Skeletal muscle satellite cell (primary cell): ENCODE data around the gene BACE1-AS.
"Not testable (repeated sequence)": the region's sequence is repeated elsewhere in the genome, so short reads cannot be mapped to it uniquely, and the experiment has no call there.

Experiments
- H3K27me3 ChIP-seq: 2 replicates; pipeline ENCODE4 v1.7.0; 2013; ENCODE audit warnings: low read length; ENCODE audit not compliant: control insufficient read depth, insufficient read depth
- H3K36me3 ChIP-seq: 2 replicates; pipeline ENCODE4 v1.7.0; 2013; ENCODE audit warnings: mild to moderate bottlenecking, control low read depth, low read length; ENCODE audit not compliant: insufficient read depth
- H3K4me1 ChIP-seq: 2 replicates; pipeline ENCODE4 v1.7.0; 2013; ENCODE audit warnings: low read length; ENCODE audit not compliant: control insufficient read depth, insufficient read depth
- H3K4me2 ChIP-seq: 2 replicates; pipeline ENCODE4 v1.7.0; 2013; ENCODE audit warnings: mild to moderate bottlenecking, low read length
- H3K4me3 ChIP-seq: 2 replicates; pipeline ENCODE4 v1.7.0; 2013; ENCODE audit warnings: low read length
- H3K9ac ChIP-seq: 2 replicates; pipeline ENCODE4 v1.7.0; 2013; ENCODE audit warnings: mild to moderate bottlenecking, low read depth, low read length, moderate library complexity
- H3K9me3 ChIP-seq: replicated peaks from 2 replicates; pipeline ENCODE4 v1.7.0; 2013; ENCODE audit warnings: mild to moderate bottlenecking, control low read depth, low read length

BACE1-AS gene

GRCh38 chr11:117313091-117313490 lies 21.9 kb downstream of the BACE1-AS start:
- H3K4me1 ChIP-seq: peaks cover 17% of the 10 kb centered on the region
- H3K9ac ChIP-seq: no peak overlapping the region
- H3K4me3 ChIP-seq: no peak overlapping the region
- H3K27me3 ChIP-seq: no peaks in the 10 kb centered on the region
- H3K4me2 ChIP-seq: no peak overlapping the region
- no peaks in the 10 kb centered on the region for H3K9me3 ChIP-seq
- no peaks in the 10 kb centered on the region for H3K36me3 ChIP-seq

GRCh38 chr11:117313828-117314768 lies 23.0 kb downstream of the BACE1-AS start:
- H3K4me2 ChIP-seq: peak overlapping the region; percentile 97
- H3K4me3 ChIP-seq: peak overlapping the region; percentile 89
- no peaks in the 10 kb centered on the region for H3K27me3 ChIP-seq
- H3K9ac ChIP-seq: no peak overlapping the region
- H3K36me3 ChIP-seq: no peaks in the 10 kb centered on the region
- no peaks in the 10 kb centered on the region for H3K9me3 ChIP-seq
- H3K4me1 ChIP-seq: peaks cover 20% of the 10 kb centered on the region

- peak overlapping the region; percentile 87 for H3K9ac ChIP-seq
- no peaks in the 10 kb centered on the region for H3K27me3 ChIP-seq
- H3K4me3 ChIP-seq: peak overlapping the region; percentile 89
- H3K4me2 ChIP-seq: peak overlapping the region; percentile 97
- no peaks in the 10 kb centered on the region for H3K36me3 ChIP-seq
- peaks cover 25% of the 10 kb centered on the region for H3K4me1 ChIP-seq
- no peaks in the 10 kb centered on the region for H3K9me3 ChIP-seq
These were observed 23.7 kb downstream of the BACE1-AS start for GRCh38 chr11:117314840-117315239.

GRCh38 chr11:117315285-117316196 lies 24.4 kb downstream of the BACE1-AS start:
- peak overlapping the region; percentile 97 for H3K4me2 ChIP-seq
- H3K9ac ChIP-seq: peak overlapping the region; percentile 87
- peaks cover 25% of the 10 kb centered on the region for H3K4me1 ChIP-seq
- no peaks in the 10 kb centered on the region for H3K36me3 ChIP-seq
- peak overlapping the region; percentile 89 for H3K4me3 ChIP-seq
- H3K9me3 ChIP-seq: no peaks in the 10 kb centered on the region
- H3K27me3 ChIP-seq: no peaks in the 10 kb centered on the region

GRCh38 chr11:117316197-117316961 lies 25.2 kb downstream of the BACE1-AS start, which contains the start of gene BACE1:
Gene BACE1, minus strand, starts transcription at chr11:117316256. Its CDS starts 461 bp downstream, at chr11:117315795.
- Histone ChIP-seq H3K27me3 (no peaks in the 10 kb centered on the region), H3K4me3 (peak within 1 kb of the TSS; percentile 89), H3K4me1 (peaks cover 25% of the 10 kb centered on the region), H3K36me3 (no peaks in the 10 kb centered on the region), H3K4me2 (peak within 1 kb of the TSS; percentile 97), H3K9ac (peak within 1 kb of the TSS; percentile 87), H3K9me3 (no peaks in the 10 kb centered on the region)

GRCh38 chr11:117318738-117319137 lies 27.6 kb downstream of the BACE1-AS start:
- H3K36me3 ChIP-seq: no peaks in the 10 kb centered on the region
- H3K27me3 ChIP-seq: no peaks in the 10 kb centered on the region
- H3K4me2 ChIP-seq: no peak overlapping the region
- H3K9me3 ChIP-seq: no peaks in the 10 kb centered on the region
- no peak overlapping the region for H3K4me3 ChIP-seq
- no peak overlapping the region for H3K9ac ChIP-seq
- peaks cover 25% of the 10 kb centered on the region for H3K4me1 ChIP-seq

GRCh38 chr11:117319214-117319840 lies 28.2 kb downstream of the BACE1-AS start:
- Histone ChIP-seq H3K9ac (no peak overlapping the region), H3K36me3 (no peaks in the 10 kb centered on the region), H3K27me3 (no peaks in the 10 kb centered on the region), H3K9me3 (no peaks in the 10 kb centered on the region), H3K4me1 (peaks cover 24% of the 10 kb centered on the region), H3K4me2 (peak overlapping the region; percentile 9), H3K4me3 (no peak overlapping the region)

GRCh38 chr11:117327255-117327566 lies 36.1 kb downstream of the BACE1-AS start:
- peak overlapping the region; percentile 79 for H3K4me3 ChIP-seq
- H3K9ac ChIP-seq: peak overlapping the region; percentile 86

GRCh38 chr11:117327567-117328374 lies 36.6 kb downstream of the BACE1-AS start, which contains the start of gene CEP164:
Gene CEP164, plus strand, starts transcription at chr11:117327854. Its CDS starts 10,733 bp downstream, at chr11:117338587.
- Histone ChIP-seq H3K27me3 (no peaks in the 10 kb centered on the region), H3K36me3 (no peaks in the 10 kb centered on the region), H3K9me3 (no peaks in the 10 kb centered on the region), H3K4me2 (peak within 1 kb of the TSS; percentile 86), H3K4me3 (peak within 1 kb of the TSS; percentile 79), H3K4me1 (peaks cover 13% of the 10 kb centered on the region), H3K9ac (peak within 1 kb of the TSS; percentile 86)

More at GRCh38 chr11:117327255-117327566, 36.1 kb downstream of the BACE1-AS start:
- peaks cover 13% of the 10 kb centered on the region for H3K4me1 ChIP-seq
- not testable (repeated sequence) for H3K9me3 ChIP-seq, H3K27me3 ChIP-seq, H3K36me3 ChIP-seq
- H3K4me2 ChIP-seq: peak overlapping the region; percentile 60
